HepG2 (cell line): ENCODE measurements around the gene ULK3. TPM values are rescaled to one million over a fixed set of nuclear protein-coding genes. Genes with fewer than 3 reads are reported as not detected.

Experiments used
- ESRRA ChIP-seq: sonication (generic); formaldehyde crosslinking; IDR thresholded peaks from 2 replicates; pipeline ENCODE4 v1.5.1; 2020; ENCODE audit warnings: mild to moderate bottlenecking, low read depth, missing genetic modification reagents
- GATAD2A ChIP-seq: IDR thresholded peaks from 2 replicates; pipeline ENCODE4 v1.6.1; 2016
- GPN1 ChIP-seq: sonication (generic); formaldehyde crosslinking; IDR thresholded peaks from 2 replicates; pipeline ENCODE4 v1.5.1; 2020; ENCODE audit warnings: missing genetic modification reagents, borderline replicate concordance
- HNRNPUL1 ChIP-seq: fragments of 200-400 bp; formaldehyde crosslinking; IDR thresholded peaks from 2 replicates; pipeline ENCODE4 v1.6.1; 2017; ENCODE audit warnings: low read depth, mild to moderate bottlenecking, low read length, moderate library complexity
- MAF1 ChIP-seq: sonication (generic); formaldehyde crosslinking; IDR thresholded peaks from 2 replicates; pipeline ENCODE4 v1.5.0; 2020; ENCODE audit warnings: missing genetic modification reagents, borderline replicate concordance
- SMAD3 ChIP-seq: sonication (generic); formaldehyde crosslinking; IDR thresholded peaks from 2 replicates; pipeline ENCODE4 v1.4.0; 2020; ENCODE audit warnings: missing genetic modification reagents
- TEAD2 ChIP-seq: sonication (generic); formaldehyde crosslinking; IDR thresholded peaks from 2 replicates; pipeline ENCODE4 v1.9.0; 2021; ENCODE audit warnings: missing genetic modification reagents
- THAP9 ChIP-seq: sonication (generic); formaldehyde crosslinking; IDR thresholded peaks from 2 replicates; pipeline ENCODE4; 2020; ENCODE audit warnings: missing genetic modification reagents, mild to moderate bottlenecking, borderline replicate concordance
- TRIM22 ChIP-seq: fragments of 450-650 bp; IDR thresholded peaks from 2 replicates; pipeline ENCODE4 v1.6.1; 2017
- XBP1 ChIP-seq: sonication (generic); formaldehyde crosslinking; IDR thresholded peaks from 2 replicates; pipeline ENCODE4 v1.5.0; 2020; ENCODE audit warnings: missing genetic modification reagents
- ZBTB38 ChIP-seq: sonication (generic); formaldehyde crosslinking; IDR thresholded peaks from 2 replicates; pipeline ENCODE4 v1.5.1; 2020; ENCODE audit warnings: mild to moderate bottlenecking, missing genetic modification reagents
- ZFP36 ChIP-seq: fragments of 150-350 bp; IDR thresholded peaks from 2 replicates; pipeline ENCODE4 v1.6.1; 2018; ENCODE audit warnings: borderline replicate concordance, low read length, low read depth; ENCODE audit not compliant: partially characterized antibody
- ZFP37 ChIP-seq: sonication (generic); formaldehyde crosslinking; IDR thresholded peaks from 2 replicates; pipeline ENCODE4 v1.4.0; 2020; ENCODE audit warnings: missing genetic modification reagents, borderline replicate concordance
- ZFX ChIP-seq: sonication (generic); formaldehyde crosslinking; IDR thresholded peaks from 2 replicates; pipeline ENCODE4 v1.4.0; 2020; ENCODE audit warnings: mild to moderate bottlenecking, low read depth, missing genetic modification reagents, moderate library complexity
- ZNF230 ChIP-seq: sonication (generic); formaldehyde crosslinking; IDR thresholded peaks from 2 replicates; pipeline ENCODE4 v1.4.0; 2020; ENCODE audit warnings: mild to moderate bottlenecking, missing genetic modification reagents
- ZNF513 ChIP-seq: sonication (generic); formaldehyde crosslinking; conservative IDR thresholded peaks from 2 replicates; pipeline ENCODE4 v1.5.0; 2020; ENCODE audit warnings: missing genetic modification reagents
- ZNF619 ChIP-seq: sonication (generic); formaldehyde crosslinking; IDR thresholded peaks from 2 replicates; pipeline ENCODE4 v1.4.0; 2020; ENCODE audit warnings: mild to moderate bottlenecking, missing genetic modification reagents
- ZNF776 ChIP-seq: sonication (generic); formaldehyde crosslinking; IDR thresholded peaks from 2 replicates; pipeline ENCODE4 v1.4.0; 2020; ENCODE audit warnings: mild to moderate bottlenecking, missing genetic modification reagents
- polyA plus RNA-seq, 8 experiments: library from polyadenylated mRNA; depleted of rRNA in 3 of 8; stranded (reverse) in 7 of 8; unstranded in 1 of 8; fragments of >200 nt; fragmentation: Illumina TruSeq in 4 of 8; extraction: Trizol in 4 of 8; gene quantifications; 2 replicates each; pipeline versions ENCODE4 v1.2.1 to v1.2.3, GENCODE V29; 2011 to 2016; ENCODE audit warnings: low read depth in 4 of 8, missing spikeins in 1 of 8, mixed read lengths in 1 of 8; ENCODE audit not compliant: insufficient read depth in 1 of 8
- total RNA-seq, 5 experiments: library from RNA; depleted of rRNA; stranded (reverse); fragments of >200 nt; fragmentation: Illumina TruSeq; extraction: Trizol; gene quantifications; 2 replicates each; pipeline ENCODE4 v1.2.3, GENCODE V29; 2016; ENCODE audit warnings: low read depth in 1 of 5
- TF ChIP-seq, protein P1 (sequence below), 2 experiments: fragments of 450-650 bp in 1 of 2; sonication (generic) in 1 of 2; formaldehyde crosslinking; IDR thresholded peaks; 2 replicates each; pipeline versions ENCODE4 v1.5.0 to v1.8.0; 2020 to 2022; ENCODE audit warnings: mild to moderate bottlenecking in 1 of 2, missing genetic modification reagents in 1 of 2
- TF ChIP-seq, protein P2 (sequence below): sonication (generic); formaldehyde crosslinking; IDR thresholded peaks from 2 replicates; pipeline ENCODE4 v1.8.1; 2023; ENCODE audit warnings: missing genetic modification reagents, inconsistent platforms, borderline replicate concordance
- TF ChIP-seq, protein P3 (sequence below): IDR thresholded peaks from 2 replicates; pipeline ENCODE4 v1.6.1; 2016; ENCODE audit warnings: low read depth, borderline replicate concordance

ULK3 gene
- total and polyA plus RNA-seq, 2 of the 13 experiments (the other 11 are each of a cell fraction or from before 2014, with no cell fraction given) = 15.2 to 23.7 TPM

DNA sequence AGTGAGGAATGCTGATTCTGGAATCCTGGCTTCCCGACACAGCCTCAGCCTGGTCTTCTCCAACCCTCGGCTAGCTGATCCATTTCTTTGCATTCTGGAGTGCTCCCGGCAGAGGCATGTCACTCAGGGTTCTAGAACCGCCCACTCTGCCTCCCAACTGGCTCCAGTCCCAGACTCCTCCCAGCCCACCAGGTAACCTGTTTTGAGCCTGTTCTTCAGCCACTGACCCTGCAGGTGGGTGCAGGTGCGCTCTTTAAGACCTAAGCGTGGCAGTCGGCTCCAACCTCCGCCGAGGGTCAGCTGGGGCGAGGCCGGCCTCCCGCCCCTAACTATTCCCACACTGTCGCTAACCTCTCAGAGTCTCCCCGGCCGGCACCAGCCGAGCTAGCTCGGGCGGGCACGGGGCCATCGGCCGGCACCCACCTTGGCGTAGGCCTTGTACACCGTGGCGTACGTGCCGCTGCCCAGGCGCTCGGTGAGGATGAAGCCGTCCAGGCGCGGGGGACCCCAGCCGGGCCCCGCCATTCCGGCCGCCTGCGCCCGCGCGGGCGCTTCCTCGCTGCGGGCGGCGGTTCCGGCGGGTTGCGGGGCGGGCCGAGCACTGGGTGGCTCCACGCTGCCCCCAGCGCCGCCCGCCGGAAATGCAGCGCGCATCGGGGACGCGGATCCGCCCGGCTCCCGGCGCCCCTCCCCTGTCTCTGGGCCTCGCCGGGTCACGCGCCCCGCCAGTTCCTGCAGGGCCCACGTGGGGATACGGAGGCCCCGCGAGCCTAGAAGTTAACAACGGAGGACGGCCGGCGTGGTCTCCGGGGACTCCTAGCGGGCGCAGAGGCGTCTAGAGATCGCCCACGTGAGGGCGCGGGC lies at the start of gene ULK3 (continued):
- TF ChIP-seq THAP9 (CRISPR knock-in tag) = no peak
- peak; percentile 56 for TF ChIP-seq ZBTB38 (CRISPR knock-in tag)
- TF ChIP-seq ZNF619 (CRISPR knock-in tag) = no peak
- 0 out of 2 replicates have a peak, but pooled peaks have one; percentile 7 for TF ChIP-seq GATAD2A (CRISPR knock-in tag)
- TF ChIP-seq ESRRA = 0 out of 2 replicates have a peak, but pooled peaks have one; percentile 45
- TF ChIP-seq ZFX = peak; percentile 67
- no peak for TF ChIP-seq ZNF513 (CRISPR knock-in tag)
- no peak; the same call in 1 of the 2 replicates for TF ChIP-seq ZNF776
- TF ChIP-seq, protein P1, sequence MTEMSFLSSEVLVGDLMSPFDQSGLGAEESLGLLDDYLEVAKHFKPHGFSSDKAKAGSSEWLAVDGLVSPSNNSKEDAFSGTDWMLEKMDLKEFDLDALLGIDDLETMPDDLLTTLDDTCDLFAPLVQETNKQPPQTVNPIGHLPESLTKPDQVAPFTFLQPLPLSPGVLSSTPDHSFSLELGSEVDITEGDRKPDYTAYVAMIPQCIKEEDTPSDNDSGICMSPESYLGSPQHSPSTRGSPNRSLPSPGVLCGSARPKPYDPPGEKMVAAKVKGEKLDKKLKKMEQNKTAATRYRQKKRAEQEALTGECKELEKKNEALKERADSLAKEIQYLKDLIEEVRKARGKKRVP (CRISPR knock-in tag; IDR thresholded peaks at IDR 0.05) = no peak
- TF ChIP-seq ZFP36 = no peak
- TF ChIP-seq GPN1 = no peak
- TF ChIP-seq, protein P2, sequence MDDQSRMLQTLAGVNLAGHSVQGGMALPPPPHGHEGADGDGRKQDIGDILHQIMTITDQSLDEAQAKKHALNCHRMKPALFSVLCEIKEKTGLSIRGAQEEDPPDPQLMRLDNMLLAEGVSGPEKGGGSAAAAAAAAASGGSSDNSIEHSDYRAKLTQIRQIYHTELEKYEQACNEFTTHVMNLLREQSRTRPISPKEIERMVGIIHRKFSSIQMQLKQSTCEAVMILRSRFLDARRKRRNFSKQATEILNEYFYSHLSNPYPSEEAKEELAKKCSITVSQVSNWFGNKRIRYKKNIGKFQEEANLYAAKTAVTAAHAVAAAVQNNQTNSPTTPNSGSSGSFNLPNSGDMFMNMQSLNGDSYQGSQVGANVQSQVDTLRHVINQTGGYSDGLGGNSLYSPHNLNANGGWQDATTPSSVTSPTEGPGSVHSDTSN (CRISPR knock-in tag) = peak; percentile 55; the same call in 1 of the 2 replicates
- TF ChIP-seq ZFP37 (CRISPR knock-in tag) = no peak
- TF ChIP-seq XBP1 (CRISPR knock-in tag) = no peak
- TF ChIP-seq, protein P3, sequence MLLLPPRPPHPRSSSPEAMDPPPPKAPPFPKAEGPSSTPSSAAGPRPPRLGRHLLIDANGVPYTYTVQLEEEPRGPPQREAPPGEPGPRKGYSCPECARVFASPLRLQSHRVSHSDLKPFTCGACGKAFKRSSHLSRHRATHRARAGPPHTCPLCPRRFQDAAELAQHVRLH (CRISPR knock-in tag) = peak; percentile 23; the same call in 1 of the 2 replicates
- TF ChIP-seq ZNF230 (CRISPR knock-in tag) = peak; percentile 63; the same call in 1 of the 2 replicates
- no peak for TF ChIP-seq SMAD3 (CRISPR knock-in tag)
- no peak for TF ChIP-seq HNRNPUL1
- TF ChIP-seq MAF1 (CRISPR knock-in tag) = no peak
- no peak for TF ChIP-seq TRIM22
- no peak for TF ChIP-seq TEAD2
